Measurements from ENCODE around the gene LDLRAD4.
"Not testable (repeated sequence)": the region's sequence is repeated elsewhere in the genome, so short reads cannot be mapped to it uniquely, and the experiment has no call there.

LDLRAD4 gene

DNA sequence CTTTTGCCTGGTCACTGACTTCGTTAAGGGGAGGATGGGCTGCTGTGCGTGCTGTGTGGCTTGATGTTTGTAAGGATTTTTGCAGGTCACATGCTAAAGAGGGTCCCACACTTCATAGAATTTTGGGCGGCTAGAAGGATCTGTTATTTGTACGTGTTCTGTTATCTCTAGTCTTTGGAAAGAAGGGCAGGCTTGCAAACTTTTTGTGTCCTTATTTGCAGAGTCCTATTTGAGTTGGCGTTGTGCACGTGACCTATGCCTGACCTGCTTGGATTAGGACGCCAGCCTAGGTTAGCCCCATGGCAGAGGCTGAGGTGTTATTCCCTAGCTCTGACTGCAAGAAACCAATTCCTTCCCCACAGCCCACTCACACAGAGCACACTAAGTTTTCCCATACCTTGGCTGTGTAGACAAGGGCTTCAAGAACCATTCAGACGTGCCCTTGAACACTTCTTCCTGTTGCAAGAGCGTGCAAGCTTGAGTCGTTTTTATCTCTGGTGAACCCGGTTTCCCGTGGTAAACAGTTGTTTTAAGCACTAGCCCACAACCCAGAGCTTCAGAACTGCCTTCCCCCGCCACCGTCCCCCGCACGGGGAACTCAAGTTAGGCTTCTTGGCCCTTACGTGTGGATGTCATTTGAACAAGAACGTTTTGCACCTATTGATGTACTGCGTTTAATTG lies 94.6 kb downstream of the LDLRAD4 start:
- DNase-seq, result no peak

DNA sequence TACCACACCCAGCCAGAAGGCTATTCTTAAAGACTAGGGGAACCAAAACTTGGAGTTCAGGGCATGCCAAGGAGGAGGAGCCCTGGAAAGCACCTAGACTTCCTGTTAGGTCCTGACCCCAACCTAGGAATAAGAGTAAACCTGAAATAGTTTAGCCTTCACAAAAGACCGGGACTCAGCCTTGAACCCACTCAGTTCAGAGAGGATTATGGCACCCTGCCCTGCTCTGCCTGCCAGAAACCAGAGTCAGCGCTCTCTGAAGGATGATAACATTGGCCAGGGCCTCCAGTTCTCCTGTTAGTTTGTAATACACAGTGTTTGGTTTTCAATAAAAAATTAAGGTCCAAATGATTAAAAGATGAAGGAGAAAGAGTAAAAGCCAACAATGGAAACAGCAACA lies 96.4 kb downstream of the LDLRAD4 start:
- no peak for DNase-seq

GRCh38 chr18:13316063-13316462 lies 97.5 kb downstream of the LDLRAD4 start:
- no peak for DNase-seq

DNA sequence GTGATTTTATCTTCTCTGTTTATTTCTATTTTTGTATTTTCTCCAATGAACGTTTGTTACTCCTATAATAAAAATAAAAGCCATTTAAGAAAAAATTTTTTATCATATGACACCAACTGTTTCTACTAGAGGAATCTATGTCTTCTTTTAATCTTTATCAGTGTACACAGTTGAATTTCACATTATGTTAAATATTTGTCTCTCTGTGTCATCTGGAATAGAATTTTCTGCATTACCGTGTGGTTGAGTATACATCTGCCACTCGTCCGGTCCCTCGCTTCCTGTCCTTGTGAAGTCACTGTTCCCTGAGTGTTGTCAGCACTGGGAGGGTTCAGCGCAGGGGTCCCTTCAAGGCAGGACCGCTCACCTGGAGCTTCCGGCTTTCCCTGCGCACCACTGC lies 99.2 kb downstream of the LDLRAD4 start:
- no peak for DNase-seq

DNA sequence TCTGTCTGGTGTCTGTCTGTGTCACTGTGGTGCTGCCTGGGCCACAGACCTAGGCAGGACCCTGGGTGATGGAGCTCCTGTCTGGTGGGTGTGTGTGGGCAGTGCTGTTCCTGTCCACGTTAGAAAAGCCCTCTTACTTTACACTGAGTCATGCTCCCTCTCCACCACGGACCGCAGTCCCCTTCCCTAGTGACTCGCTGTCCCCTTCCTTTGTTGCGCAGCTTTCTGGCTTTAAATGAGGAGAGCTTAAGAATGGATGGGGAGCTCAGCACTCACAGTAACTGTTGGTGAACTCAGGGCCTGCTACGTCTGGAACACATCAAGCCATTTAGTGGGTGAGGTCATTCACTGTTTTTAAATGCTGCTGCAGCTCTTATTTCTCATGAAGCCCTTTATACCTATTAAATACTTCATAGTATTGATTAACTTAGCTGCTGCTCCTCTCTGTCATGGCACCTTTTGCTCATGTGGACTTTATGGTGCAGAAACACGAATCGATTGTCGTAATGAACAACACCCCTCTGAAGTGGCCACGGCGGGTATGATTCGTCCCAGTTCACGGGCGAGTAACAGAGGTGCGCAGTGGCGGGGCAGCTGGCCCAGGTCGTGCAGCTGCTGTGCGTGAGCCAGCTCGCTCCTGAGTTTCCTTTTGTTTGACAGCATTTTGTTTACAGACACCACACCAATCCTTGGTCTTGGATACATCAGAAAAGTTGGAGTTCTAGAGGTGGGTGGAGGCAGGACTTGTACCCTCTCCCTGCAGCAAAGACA lies 100.4 kb downstream of the LDLRAD4 start:
- DNase-seq, result no peak

DNA sequence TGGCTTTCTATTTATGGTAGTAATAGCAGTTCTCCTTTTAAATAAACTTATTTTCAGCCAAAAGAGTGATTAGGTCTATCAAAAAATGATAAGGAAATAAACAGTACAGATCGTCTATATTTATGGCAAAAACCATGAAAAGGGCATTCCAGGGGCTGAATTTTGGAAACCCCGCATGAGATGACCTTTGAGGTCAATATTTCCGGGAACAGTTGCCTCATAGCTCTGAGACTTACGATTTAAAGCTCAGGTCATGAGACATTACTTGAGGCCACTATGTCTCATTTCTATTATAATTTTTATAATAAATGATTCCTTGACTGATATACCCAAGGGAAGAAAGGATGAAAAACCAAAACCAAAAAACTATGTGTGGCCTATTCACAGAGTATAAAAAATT lies 101.1 kb downstream of the LDLRAD4 start:
- DNase-seq, result no peak

DNA sequence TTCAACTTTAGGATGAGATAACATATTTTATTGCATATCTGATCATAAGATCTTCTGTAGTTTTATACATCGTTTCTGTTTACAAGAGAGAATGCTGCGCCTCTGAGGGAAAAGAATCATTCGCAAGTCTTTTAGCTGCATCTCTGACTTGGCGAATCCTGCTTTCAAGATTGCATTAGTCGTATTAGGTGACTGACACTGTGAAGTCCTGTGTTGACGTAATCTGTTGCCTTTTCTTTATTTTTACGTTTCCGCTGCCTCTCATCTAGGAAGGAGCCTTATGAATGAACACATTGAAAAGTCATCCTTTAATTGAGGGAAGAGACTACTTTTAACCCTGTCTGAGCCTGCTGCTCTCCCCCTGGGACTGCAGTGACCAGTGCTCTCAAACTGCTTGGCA lies 101.5 kb downstream of the LDLRAD4 start:
- no peak for DNase-seq

DNA sequence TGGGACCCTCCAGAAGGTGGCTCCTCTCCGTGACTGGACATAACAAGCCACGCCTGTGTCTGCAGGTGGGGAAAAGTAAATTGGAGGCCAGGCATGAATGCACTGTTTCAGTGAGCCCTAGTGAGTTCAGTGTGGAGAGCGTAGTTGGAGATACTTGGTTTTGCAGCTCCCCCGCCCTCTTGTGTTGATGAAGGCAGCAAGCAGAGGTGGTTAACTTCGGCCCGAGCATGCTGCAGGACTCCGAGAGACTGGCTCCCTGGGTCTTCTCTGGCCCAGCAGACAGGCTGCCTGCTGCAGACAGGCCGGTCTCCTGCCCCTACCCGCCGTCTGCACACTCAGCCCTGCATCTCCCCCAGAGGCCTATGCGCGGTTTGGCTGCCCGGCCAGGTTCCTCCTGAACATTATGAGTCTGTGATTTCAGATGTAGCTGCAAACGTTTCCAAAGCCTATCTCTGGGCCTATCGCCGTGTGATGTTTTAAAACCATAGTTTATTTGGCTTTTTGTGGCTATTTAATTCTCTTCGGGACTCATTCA lies 102.4 kb downstream of the LDLRAD4 start:
- DNase-seq, result no peak

- no peak for DNase-seq
Measured at GRCh38 chr18:13321923-13322322, 103.4 kb downstream of the LDLRAD4 start.

GRCh38 chr18:13323186-13323585 lies 104.6 kb downstream of the LDLRAD4 start:
- no peak for DNase-seq

- no peak for DNase-seq
Measured at GRCh38 chr18:13324880-13325279, 106.3 kb downstream of the LDLRAD4 start.

DNA sequence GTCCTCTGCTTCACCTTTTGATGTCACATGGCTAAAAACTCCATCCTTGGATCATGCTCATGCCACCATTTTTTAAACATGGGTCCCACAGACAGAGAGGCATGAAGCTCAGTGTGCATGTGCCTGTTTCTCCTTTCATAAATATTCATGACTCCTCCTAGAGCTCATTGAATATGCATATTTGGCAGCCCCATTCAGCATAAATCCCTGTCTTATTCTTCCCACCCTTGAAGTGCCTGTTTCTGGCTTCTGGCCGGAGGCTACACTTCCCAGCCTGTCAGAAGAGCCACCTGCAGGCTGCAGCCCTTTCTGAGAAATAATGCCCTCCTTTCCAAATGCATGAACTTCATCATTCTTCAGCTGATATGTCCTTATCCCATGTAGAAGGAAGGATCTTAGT lies 109.7 kb downstream of the LDLRAD4 start:
- no peak for DNase-seq

DNA sequence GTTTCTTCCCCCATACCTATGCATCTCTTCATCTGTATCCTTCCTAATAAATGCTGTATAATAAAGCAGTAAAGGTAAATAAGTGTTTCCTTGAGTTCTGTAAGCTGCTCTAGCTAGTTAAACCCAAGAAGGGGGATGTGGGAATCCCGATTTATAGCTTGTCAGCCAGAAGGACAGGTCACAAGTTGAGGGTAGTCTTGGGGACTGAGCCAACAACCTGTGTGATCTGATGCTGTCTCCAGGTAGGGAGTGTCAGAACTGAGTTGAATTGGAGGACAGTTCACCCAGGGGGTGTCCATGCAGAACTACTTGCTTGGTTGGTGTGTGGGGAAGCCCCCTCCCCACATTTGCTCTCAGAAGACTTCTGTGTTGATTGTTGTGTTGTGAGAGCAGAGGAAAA lies 112.4 kb downstream of the LDLRAD4 start:
- DNase-seq, result no peak

- DNase-seq, result no peak
Measured at GRCh38 chr18:13331846-13332245, 113.3 kb downstream of the LDLRAD4 start.

- DNase-seq, result no peak
Measured at GRCh38 chr18:13332874-13333273, 114.3 kb downstream of the LDLRAD4 start.

DNA sequence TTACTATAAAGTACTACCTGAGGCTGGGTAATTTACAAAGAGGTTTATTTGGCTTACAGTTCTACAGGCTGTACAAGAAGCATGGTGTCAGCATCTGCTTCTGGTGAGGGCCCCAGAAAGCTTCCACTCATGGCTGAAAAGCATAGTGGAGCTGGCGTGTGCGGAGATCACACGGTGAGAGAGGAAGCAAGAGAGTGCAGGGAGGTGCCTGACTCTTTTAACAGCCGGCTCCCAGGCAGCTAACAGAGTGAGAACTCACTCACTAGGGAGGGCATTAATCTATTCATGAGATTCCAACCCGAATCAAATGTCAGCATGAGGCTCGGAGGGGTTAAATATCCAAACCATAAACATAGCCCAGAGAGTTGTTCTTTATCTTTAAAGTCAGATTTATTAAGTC lies 117.3 kb downstream of the LDLRAD4 start:
- DNase-seq, result no peak

GRCh38 chr18:13336841-13337240 lies 118.3 kb downstream of the LDLRAD4 start:
- no peak for DNase-seq

DNA sequence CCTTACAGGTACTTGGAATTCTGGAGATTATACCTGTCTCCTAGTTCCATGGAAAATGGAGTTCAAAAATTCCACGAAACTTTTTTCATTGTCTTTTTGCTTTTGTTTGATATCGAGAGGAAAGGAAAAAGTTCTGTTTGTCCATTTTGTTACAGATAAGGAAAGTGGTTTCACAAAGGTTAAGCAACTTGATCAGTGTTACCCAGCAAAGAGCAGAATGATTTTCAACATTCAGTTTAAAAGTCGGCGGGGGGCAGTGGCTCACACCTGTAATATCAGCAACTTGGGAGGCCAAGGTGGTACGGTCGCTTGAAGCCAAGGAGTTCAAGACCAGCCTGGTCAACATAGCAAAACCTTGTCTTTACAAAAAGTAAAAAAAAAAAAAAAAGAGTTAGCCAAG lies 118.8 kb downstream of the LDLRAD4 start:
- DNase-seq, result no peak

DNA sequence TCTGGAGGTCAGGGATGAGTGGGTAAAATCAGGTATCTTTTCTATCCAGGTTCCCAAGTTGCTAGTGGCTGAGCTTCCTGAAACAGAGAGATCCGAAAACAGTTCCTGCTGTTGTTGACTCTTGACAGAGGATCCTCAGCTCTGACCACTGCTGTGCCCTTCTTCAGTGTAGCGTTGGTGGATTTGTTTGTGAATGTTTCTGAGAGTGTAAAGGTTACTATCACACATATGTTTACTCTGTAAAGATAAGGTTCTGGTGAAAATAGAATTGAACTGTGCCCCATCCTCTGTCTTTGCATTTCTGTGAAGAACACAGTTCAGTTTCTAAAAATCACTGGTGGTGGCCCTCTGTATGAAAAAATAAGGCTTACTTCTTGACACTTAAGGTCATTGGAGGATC lies 119.8 kb downstream of the LDLRAD4 start:
- DNase-seq, result no peak

GRCh38 chr18:13339653-13340052 lies 121.1 kb downstream of the LDLRAD4 start:
- DNase-seq, result no peak

GRCh38 chr18:13346449-13346848 lies 127.9 kb downstream of the LDLRAD4 start:
- DNase-seq, result not testable (repeated sequence)

DNA sequence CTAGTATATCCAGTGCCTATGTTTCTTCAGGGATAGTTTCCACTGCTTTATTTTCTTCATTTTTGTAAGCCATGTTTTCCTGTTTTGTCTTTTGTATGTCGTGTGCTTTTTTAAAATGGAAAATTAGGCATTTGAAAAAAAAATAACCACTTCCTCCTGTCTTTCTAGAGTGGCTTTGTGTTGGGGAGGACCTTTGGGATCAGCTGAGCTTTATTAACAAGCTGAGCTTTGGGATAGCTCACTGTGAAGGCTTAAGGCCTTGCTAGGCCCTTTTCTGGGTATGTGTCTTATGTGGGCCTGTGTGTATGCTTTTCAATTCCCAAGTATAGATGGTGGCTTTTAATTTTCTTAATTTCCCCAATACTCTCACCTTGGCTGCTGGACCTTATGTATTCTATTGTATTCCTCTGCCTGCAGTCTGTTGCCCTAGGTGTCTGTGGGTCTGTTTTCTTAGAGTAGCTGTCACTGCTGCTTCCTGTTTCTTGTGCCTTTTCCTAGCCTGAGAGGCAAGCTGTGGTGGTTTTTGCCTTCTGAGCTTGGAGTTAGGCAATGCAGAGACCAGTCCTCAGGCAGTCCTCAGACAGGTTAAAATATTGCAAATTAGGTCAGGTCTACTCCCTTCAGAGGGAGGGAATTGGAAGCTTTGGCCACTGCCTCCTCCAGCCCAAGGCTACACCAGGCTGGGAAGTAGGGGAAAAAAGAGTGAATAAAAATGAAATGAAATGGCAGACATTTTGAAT lies 134.7 kb downstream of the LDLRAD4 start:
- no peak for DNase-seq

DNA sequence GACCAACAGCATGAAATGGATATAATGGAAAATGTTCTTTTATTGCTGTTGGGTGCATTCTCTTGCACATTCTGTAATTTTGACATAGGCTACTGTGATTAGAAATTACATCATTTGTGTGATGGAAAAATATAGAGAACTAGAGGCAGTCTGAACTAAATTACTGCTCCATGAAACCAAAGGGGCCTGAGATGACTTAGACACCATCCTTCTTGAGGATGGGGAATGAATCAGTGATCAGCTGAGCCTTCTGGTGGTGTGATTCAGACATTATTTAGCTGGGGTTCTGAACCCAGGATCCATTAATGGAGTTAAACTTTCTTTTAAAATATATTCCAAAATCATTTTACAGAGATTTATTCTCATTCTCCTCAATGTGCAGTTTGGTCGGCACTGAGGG lies 135.8 kb downstream of the LDLRAD4 start:
- no peak for DNase-seq

- no peak for DNase-seq
Measured at GRCh38 chr18:13356032-13356431, 137.5 kb downstream of the LDLRAD4 start.

All from T1000 (cell line).